Muscle of leg (tissue), 11 donors: Measurements from ENCODE around the gene SLC12A7. TPM values are rescaled to one million over a fixed set of nuclear protein-coding genes. Genes with fewer than 3 reads are reported as not detected.
"Not testable (repeated sequence)": the region's sequence is repeated elsewhere in the genome, so short reads cannot be mapped to it uniquely, and the experiment has no call there.

Source experiments
- DNase-seq: peaks from one replicate; pipeline ENCODE4 v3.0.0; 2013
- H3K27ac ChIP-seq: one replicate; pipeline ENCODE4 v1.5.1; 2013; ENCODE audit warnings: mild to moderate bottlenecking, low read length, control low read depth
- H3K27me3 ChIP-seq: one replicate; pipeline ENCODE4 v1.6.1; 2013; ENCODE audit warnings: low read length; ENCODE audit not compliant: control insufficient read depth, insufficient read depth
- H3K36me3 ChIP-seq: one replicate; pipeline ENCODE4 v1.6.1; 2013; ENCODE audit warnings: low read length; ENCODE audit not compliant: control insufficient read depth, insufficient read depth
- H3K4me1 ChIP-seq: one replicate; pipeline ENCODE4 v1.6.1; 2013; ENCODE audit warnings: low read length; ENCODE audit not compliant: control insufficient read depth, insufficient read depth
- H3K4me3 ChIP-seq: one replicate; pipeline ENCODE4 v1.5.1; 2013; ENCODE audit warnings: low read length, control low read depth
- H3K9me3 ChIP-seq: replicated peaks from 2 replicates; pipeline ENCODE4 v1.6.1; 2013; ENCODE audit warnings: low read depth, low read length; ENCODE audit not compliant: control insufficient read depth
- WGBS: methylation state at CpG from one replicate; pipeline ENCODE4 v1.1.5; 2013; ENCODE audit warnings: missing lambda C conversion rate; ENCODE audit not compliant: insufficient coverage; 5-methylcytosine and 5-hydroxymethylcytosine counted together
- polyA plus RNA-seq, 8 donors: library from polyadenylated mRNA; unstranded; fragments of 120-200 nt; gene quantifications; one replicate each; pipeline versions ENCODE4 v1.2.1 to v1.2.3, GENCODE V29; 2013; ENCODE audit warnings: inconsistent platforms in 1 of 8, low replicate concordance in 1 of 8; ENCODE audit not compliant: insufficient read length in 8 of 8, insufficient read depth in 1 of 8
- total RNA-seq: library from RNA; stranded (reverse); fragments of 120-200 nt; gene quantifications from one replicate; pipeline ENCODE4 v1.2.4, GENCODE V29; 2013

SLC12A7 gene
- total and polyA plus RNA-seq, 9 donors, result 5.5 to 12.5 (median 10.8) TPM

GRCh38 chr5:1064383-1065142, 47.3 kb downstream of the SLC12A7 start:
- 87% methylated on average over 48 of the region's 49 CpGs for WGBS
- H3K4me3 ChIP-seq, result no peak overlapping the region
- DNase-seq, result no peak

GRCh38 chr5:1063661-1064382, 48.0 kb downstream of the SLC12A7 start:
- WGBS, result 91% methylated on average over 40 of the region's 56 CpGs
- Histone ChIP-seq H3K4me1 (peaks cover 11% of the 10 kb centered on the region), H3K27ac (no peak overlapping the region), H3K4me3 (no peak overlapping the region), H3K36me3 (peaks cover 9% of the 10 kb centered on the region), H3K27me3 (no peaks in the 10 kb centered on the region), H3K9me3 (no peaks in the 10 kb centered on the region)
- no peak for DNase-seq

More at GRCh38 chr5:1064383-1065142, 47.3 kb downstream of the SLC12A7 start:
- no peaks in the 10 kb centered on the region for H3K27me3 ChIP-seq
- H3K4me1 ChIP-seq, result peaks cover 11% of the 10 kb centered on the region
- no peak overlapping the region for H3K27ac ChIP-seq
- H3K36me3 ChIP-seq, result peaks cover 7% of the 10 kb centered on the region
- H3K9me3 ChIP-seq, result no peaks in the 10 kb centered on the region

DNA sequence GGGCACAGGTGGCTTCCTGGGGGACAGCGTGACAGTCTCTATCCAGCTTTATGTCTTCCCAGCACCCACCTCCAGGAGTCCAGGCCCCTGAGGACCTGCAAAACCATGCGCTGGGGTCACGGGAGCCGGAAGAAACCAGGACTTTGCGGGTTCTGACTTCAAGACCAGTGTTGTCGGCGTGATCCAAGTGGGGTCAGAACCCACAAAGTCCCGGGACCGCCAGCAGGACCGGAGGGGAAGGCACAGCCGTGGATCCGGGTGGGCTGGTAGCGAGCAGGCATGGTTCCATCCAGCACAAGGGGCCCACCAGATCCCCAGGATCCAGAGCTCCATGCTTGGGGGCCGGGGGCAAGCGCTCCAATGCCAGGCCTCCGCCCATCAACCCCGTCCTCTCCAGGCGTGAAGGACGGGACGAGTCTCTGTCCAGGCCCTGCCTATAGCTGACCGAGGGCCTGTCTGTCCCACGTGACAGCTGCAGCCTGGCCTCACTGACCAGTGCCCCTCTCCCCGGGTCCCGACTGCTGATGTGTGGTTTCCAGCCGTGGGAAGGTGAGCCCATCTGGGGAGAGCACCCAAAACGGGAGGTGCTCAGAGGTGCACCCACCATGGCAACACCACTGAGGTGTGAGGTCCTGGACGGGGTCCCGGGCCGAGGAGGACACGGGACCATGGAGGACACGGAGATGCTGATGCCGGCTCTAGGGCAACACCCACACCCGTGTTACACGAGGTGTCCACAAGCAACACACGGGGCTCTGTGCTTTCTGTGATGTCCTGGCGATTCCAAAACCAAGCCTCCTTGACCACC, 48.9 kb downstream of the SLC12A7 start:
- H3K9me3 ChIP-seq, result no peaks in the 10 kb centered on the region
- no peak for DNase-seq
- H3K27me3 ChIP-seq, result no peaks in the 10 kb centered on the region
- peaks cover 11% of the 10 kb centered on the region for H3K4me1 ChIP-seq
- peaks cover 12% of the 10 kb centered on the region for H3K36me3 ChIP-seq
- no peak overlapping the region for H3K4me3 ChIP-seq
- H3K27ac ChIP-seq, result no peak overlapping the region
- WGBS, result 91% methylated on average over 36 of the region's 36 CpGs

- Histone ChIP-seq H3K4me1 (peaks cover 1% of the 10 kb centered on the region), H3K36me3 (peaks cover 14% of the 10 kb centered on the region), H3K9me3 (no peaks in the 10 kb centered on the region), H3K27me3 (no peaks in the 10 kb centered on the region), H3K27ac (no peak overlapping the region), H3K4me3 (no peak overlapping the region)
- 79% methylated on average over 7 of the region's 10 CpGs for WGBS
- no peak for DNase-seq
Measured at GRCh38 chr5:1061916-1062315, 49.9 kb downstream of the SLC12A7 start.

GRCh38 chr5:1061292-1061691, 50.6 kb downstream of the SLC12A7 start:
- not testable (repeated sequence) for H3K4me3 ChIP-seq, H3K9me3 ChIP-seq, H3K27me3 ChIP-seq, H3K4me1 ChIP-seq, H3K27ac ChIP-seq, DNase-seq
- peaks cover 16% of the 10 kb centered on the region for H3K36me3 ChIP-seq
- WGBS, result 83% methylated on average over 6 of the region's 43 CpGs

DNA sequence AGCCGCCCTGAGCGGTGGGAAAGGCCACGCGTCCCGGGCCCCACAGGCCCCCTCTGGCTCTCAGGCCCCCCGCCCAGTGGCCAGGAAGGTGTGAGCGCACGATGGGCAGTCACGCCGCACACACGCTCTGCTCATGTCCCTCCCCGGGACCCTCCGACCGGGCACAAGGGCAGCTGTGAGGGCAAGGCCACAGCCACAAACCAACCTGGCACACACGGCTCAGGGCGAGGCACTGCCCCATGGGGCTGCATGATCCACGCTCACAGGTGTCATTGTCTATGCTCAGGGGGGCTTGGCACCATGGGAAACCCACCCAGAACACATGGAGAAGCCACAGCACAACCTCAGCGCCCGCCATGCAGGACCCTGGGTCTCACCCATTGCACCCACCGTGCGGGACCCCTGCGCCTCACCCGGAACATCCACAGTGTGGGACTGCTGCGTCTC, 51.3 kb downstream of the SLC12A7 start:
- no peak overlapping the region for H3K4me3 ChIP-seq
- WGBS, result 76% methylated on average over 21 of the region's 24 CpGs
- H3K4me1 ChIP-seq, result no peaks in the 10 kb centered on the region
- DNase-seq, result no peak
- no peaks in the 10 kb centered on the region for H3K27me3 ChIP-seq
- peaks cover 21% of the 10 kb centered on the region for H3K36me3 ChIP-seq
- no peaks in the 10 kb centered on the region for H3K9me3 ChIP-seq
- no peak overlapping the region for H3K27ac ChIP-seq

DNA sequence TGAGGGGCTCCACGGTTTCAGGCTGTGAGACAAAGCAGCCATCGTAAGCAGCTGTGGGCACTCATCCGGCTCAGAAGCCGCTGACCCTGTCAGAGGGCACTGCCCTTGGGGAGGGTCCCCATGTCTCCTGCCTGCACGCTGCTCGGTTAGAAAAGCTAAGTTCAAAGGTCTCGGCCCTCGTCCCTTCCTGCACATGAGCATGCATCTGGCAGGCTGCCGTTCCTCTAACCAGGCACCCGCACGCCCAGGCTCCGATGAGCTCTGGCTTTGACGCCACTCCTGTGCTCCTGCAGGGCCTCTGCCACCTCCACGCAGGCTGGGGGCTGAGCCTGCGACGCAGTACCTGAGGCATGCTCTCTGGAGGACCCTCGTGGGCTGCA, 52.0 kb downstream of the SLC12A7 start:
- Histone ChIP-seq H3K27ac (no peak overlapping the region), H3K36me3 (peaks cover 23% of the 10 kb centered on the region), H3K9me3 (no peaks in the 10 kb centered on the region), H3K27me3 (no peaks in the 10 kb centered on the region), H3K4me1 (peaks cover under 1% of the 10 kb centered on the region), H3K4me3 (no peak overlapping the region)
- 77% methylated on average over 17 of the region's 17 CpGs for WGBS
- DNase-seq, result no peak

GRCh38 chr5:1058988-1059883, 52.6 kb downstream of the SLC12A7 start:
- DNase-seq, result no peak
- peaks cover 22% of the 10 kb centered on the region for H3K36me3 ChIP-seq
- no peak overlapping the region for H3K27ac ChIP-seq
- H3K4me1 ChIP-seq, result peaks cover 7% of the 10 kb centered on the region
- H3K27me3 ChIP-seq, result no peaks in the 10 kb centered on the region
- no peak overlapping the region for H3K4me3 ChIP-seq
- 90% methylated on average over 26 of the region's 34 CpGs for WGBS
- H3K9me3 ChIP-seq, result no peaks in the 10 kb centered on the region

GRCh38 chr5:1058083-1058945, 53.5 kb downstream of the SLC12A7 start:
- Histone ChIP-seq H3K9me3 (no peaks in the 10 kb centered on the region), H3K4me1 (peaks cover 16% of the 10 kb centered on the region), H3K36me3 (peaks cover 23% of the 10 kb centered on the region), H3K27ac (no peak overlapping the region), H3K4me3 (no peak overlapping the region), H3K27me3 (no peaks in the 10 kb centered on the region)
- DNase-seq, result no peak
- 90% methylated on average over 34 of the region's 36 CpGs for WGBS
